ENCODE measurements around the gene DNAH11.
"Not testable (repeated sequence)": the region's sequence is repeated elsewhere in the genome, so short reads cannot be mapped to it uniquely, and the experiment has no call there.

DNAH11 gene, protein sequence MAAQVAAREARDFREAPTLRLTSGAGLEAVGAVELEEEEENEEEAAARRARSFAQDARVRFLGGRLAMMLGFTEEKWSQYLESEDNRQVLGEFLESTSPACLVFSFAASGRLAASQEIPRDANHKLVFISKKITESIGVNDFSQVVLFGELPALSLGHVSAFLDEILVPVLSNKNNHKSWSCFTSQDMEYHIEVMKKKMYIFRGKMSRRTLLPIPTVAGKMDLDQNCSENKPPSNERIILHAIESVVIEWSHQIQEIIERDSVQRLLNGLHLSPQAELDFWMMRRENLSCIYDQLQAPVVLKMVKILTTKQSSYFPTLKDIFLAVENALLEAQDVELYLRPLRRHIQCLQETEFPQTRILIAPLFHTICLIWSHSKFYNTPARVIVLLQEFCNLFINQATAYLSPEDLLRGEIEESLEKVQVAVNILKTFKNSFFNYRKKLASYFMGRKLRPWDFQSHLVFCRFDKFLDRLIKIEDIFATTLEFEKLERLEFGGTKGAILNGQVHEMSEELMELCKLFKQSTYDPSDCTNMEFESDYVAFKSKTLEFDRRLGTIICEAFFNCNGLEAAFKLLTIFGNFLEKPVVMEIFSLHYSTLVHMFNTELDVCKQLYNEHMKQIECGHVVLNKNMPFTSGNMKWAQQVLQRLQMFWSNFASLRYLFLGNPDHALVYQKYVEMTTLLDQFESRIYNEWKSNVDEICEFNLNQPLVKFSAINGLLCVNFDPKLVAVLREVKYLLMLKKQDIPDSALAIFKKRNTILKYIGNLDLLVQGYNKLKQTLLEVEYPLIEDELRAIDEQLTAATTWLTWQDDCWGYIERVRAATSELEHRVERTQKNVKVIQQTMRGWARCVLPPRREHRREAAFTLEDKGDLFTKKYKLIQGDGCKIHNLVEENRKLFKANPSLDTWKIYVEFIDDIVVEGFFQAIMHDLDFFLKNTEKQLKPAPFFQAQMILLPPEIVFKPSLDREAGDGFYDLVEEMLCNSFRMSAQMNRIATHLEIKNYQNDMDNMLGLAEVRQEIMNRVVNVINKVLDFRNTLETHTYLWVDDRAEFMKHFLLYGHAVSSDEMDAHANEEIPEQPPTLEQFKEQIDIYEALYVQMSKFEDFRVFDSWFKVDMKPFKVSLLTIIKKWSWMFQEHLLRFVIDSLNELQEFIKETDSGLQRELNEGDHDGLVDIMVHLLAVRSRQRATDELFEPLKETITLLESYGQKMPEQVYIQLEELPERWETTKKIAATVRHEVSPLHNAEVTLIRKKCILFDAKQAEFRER (N-terminal part only)

DNA sequence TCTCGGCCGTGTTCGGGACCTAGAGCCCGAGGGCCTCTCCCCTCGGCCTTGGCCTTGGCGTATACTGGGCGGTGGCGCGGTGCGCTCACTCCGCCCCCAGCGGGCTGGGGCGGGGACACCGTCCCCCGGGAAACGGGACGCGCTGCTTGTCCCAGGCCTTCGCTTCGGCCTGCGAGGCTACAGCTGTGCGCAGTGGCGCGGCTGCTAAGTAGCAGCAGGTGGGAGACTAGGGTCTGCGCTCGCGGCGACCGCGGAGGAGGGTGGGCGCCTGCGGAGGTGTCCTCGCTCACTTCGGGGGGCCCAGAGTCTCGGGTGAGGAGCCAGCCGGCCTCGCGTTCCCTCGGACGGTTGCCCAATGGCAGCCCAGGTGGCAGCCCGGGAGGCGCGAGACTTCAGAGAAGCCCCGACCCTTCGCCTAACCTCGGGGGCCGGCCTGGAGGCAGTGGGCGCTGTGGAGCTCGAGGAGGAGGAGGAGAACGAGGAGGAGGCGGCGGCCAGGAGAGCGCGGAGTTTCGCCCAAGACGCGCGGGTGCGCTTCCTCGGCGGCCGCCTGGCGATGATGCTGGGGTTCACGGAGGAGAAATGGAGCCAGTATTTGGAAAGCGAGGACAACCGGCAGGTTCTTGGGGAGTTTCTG lies at the start of gene DNAH11:
DNAH11 (plus strand) TSS at position 149 of the 637 bp plus-strand sequence; CDS start at position 356, 207 bp downstream.
- DNase-seq, result no peak

DNA sequence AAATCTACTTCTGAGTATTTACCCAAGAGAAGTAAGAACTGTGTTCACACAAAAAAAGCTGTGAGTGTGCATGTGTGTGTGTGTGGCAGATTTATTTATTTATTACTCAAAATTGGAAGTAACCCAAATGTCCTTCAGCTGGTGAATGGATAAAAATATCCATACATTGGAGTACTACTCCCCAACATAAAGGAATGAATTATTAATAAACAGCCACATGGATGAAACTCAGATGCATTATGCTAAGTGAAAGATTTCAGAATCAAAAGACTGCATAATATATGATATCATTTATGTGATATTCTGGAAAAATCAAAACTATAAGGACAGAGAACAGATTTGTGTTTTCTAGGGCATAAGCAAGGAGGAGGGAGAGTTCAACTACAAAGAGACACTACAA lies 47.1 kb upstream of the DNAH11 start:
- no peak for DNase-seq

- no peak for DNase-seq
These were observed 45.8 kb upstream of the DNAH11 start for GRCh38 chr7:21497072-21497471.

DNA sequence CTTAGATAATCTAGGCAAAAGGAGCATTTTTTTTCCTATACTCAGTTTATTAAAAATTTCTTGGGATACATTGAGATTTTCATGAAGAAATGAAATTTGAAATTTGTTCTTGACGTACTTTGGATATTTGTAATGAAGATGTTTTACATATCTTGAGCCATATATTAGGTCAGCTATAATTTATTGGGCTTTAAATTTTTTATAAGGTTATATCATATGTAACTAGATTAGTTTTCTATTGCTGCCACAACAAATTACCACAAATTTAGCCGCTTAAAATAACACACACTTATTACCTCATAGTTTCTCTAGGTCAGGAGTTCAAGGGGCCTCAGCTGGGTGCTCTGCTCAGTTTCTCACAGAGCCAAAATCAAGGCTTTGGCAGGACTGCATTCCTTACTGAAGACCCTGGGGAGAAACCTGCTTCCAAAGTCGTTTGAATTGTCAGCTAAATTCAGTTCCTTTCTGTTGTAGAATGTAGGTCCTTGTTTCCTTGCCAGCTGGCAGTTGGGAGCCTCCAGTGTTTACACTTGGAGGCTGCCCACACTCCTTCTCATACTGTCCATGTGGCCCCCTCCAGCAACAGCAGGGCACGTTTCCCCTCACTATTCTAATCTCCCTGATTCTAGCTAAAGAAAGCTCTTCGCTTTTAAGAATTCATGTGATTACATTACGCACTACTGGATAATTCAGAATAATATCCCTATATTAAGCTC lies 42.6 kb upstream of the DNAH11 start:
- no peak for DNase-seq

GRCh38 chr7:21504021-21504420 lies 38.8 kb upstream of the DNAH11 start:
- DNase-seq, result no peak

DNA sequence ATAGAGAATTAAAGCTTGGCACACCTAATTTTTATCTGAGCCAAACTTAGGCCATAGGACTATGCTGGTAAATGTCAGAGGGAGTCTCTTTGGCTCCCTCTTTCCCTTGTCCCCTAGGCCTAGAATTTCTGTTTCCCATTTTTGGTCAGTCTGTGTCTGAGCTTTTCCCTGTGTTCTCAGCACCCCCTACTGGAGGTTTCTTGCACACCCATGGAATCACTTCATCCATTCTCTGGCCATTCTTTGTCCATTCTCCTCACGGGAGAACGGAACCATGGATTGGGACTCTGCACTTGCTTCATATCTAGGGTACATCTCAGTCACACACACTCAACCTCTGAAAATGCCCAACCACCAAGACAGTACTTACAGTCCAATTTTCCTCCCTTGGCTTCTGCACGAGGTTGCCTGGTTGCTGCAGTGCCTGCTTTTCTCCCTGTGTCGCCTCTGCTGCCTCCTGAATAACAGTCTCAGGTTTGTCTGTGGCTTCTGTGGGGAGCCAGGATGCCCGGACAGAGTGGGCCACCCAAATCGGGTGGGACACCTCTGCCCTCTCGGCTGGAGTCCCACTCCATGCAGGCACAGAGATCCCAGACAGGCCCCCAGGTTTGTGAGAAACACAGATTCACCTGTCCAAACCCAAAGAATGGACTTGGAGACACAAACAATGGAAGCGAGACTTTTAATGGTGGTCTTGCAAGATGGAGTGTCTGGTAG lies 35.1 kb upstream of the DNAH11 start:
- peak; percentile 23 for DNase-seq

DNA sequence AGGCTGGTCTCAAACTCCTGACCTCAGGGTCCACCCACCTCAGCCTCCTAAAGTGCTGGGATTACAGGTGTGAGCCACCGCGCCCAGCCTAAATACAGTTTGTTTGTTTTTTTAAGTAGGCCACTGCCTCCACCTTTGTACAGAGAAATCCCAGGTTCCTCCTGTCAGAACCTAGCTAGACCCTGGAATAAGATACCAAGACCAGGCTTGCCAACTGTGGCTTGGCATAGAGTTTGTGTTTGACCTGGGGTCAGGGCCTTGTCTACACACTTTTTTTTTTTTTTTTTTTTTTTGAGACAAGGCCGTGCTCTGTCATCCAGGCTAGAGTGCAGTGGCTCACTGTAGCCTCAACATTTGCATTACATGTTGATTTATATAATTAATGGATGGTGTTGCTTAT lies 34.3 kb upstream of the DNAH11 start:
- no peak for DNase-seq

DNA sequence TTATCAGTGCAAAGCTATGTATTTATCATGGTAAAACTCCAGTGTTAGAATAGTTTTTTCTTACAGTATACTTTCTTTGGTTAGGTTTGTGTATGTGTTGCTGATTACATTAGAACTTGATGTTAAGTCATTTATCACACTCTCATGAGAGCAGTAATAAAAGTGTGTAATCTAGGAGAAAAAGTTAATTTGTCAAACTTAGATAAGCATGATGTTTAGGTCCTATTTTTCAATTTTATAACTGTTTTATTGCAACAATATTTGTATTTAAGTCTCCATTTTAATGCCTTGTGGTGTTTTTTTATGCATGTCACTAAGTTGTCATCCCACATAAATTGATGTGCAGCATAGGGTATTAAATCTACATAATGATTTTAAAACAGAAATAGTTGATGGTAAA lies 28.8 kb upstream of the DNAH11 start:
- no peak for DNase-seq

DNA sequence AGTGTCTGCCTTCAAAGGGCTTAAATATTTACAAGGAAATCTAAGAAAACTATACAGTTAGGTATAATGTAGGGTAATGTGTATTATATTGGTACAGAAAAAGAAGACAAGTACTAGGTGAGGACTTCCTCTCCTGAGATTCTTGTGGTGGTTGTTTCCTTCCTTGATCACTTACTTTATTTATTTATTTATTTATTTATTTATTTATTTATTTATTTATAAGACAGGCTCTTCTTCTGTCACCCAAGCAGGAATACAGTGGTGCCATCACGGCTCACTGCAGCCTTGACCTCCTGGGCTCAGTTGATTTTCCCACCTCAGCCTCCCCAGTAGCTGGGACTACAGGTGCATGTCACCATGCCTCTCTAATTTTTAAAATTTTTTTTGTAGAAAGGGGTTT lies 18.2 kb upstream of the DNAH11 start:
- no peak for DNase-seq

GRCh38 chr7:21526007-21526406 lies 16.8 kb upstream of the DNAH11 start:
- no peak for DNase-seq

DNA sequence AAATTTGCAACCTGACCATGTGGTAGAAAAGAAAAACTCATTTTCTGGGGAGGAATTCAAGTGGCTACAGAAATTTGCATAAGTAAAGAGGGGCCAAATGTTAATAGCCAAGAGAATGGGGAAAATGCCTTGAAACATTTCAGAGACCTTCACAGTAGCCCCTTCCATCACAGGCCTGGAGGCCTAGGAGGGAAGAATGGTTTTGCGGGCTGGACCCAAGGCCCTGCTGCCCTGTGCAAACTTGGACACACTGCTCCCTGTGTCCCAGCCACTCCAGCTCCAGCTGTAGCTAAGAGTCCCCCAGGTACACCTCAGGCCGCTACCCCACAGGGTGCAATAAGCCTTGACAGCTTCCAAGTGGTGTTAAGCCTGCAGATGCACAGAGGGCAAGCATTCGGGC lies 16.4 kb upstream of the DNAH11 start:
- DNase-seq, result no peak

- not testable (repeated sequence) for DNase-seq
These were observed 10.4 kb upstream of the DNAH11 start for GRCh38 chr7:21532485-21532884.

DNA sequence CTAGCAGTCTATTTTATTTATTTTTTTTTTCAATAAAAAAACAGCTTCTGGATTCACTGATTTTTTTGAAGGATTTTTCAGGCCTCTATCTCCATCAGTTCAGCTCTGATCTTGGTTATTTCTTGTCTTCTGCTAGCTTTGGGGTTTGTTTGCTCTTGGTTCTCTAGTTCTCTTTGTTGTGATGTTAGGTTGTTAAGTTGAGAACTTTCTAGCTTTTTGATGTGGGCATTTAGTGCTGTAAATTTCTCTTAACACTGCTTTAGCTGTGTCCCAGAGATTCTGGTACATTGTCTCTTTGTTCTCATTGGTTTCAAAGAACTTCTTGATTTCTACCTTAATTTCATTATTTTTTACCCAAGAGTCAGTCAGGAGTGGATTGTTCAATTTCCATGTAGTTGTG lies 9.2 kb upstream of the DNAH11 start:
- DNase-seq, result not testable (repeated sequence)

- not testable (repeated sequence) for DNase-seq
These were observed 6.3 kb upstream of the DNAH11 start for GRCh38 chr7:21536445-21537118.

- DNase-seq, result no peak
These were observed 3.8 kb upstream of the DNAH11 start for GRCh38 chr7:21538936-21539495.

DNA sequence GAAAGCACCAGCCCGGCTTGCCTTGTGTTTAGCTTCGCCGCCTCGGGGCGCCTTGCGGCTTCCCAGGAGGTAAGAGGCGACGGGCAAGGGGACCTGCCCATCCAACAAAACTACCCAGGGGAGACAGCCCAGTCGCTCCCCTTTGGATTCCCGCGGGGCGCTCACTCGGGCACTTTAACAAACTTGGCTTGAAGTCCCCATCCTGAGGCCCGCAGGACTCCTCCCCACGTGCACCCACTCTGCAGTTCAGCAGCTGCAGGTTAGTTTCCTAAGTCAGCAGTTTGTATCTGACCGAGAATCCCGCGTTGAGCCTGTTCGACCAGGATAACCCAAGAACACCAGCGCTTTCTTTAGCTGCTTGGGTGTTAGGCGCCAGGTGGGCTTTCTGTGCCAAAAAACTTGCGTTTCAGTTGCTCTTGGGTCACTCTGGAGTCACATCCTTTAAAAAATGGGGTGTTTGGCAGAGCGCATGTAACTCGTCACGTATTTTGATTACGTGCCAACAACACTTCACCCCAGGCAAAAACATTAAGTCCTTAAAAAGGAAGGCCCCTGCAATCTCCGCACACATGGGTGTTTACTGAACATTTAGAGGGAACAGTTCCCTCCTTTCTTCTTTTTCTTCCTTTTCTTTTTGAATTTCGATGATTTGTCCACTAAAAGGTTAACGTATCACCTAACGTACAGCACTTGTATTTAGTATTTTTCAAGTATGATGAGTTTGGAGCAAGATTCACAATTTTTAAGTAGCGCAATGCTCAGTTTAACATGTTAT lies 876 bp downstream of the DNAH11 start:
- DNase-seq, result no peak

DNA sequence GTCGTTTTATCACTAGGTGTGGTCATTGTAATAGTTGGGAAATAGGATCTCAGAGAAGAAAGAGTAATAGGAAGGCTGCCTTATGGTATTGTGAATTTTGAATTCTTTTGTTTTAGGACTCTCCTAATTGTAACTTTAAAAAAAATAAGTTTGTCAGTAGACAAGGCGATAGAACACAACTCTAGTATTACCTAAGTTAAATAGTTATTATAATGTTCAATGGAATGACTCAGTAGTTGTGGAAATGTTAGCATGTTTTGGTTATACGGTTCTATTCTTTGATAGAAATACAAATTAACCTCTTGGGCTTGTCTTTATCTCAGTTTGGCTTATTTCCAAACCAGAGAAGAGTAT lies 1.4 kb downstream of the DNAH11 start:
- no peak for DNase-seq

DNA sequence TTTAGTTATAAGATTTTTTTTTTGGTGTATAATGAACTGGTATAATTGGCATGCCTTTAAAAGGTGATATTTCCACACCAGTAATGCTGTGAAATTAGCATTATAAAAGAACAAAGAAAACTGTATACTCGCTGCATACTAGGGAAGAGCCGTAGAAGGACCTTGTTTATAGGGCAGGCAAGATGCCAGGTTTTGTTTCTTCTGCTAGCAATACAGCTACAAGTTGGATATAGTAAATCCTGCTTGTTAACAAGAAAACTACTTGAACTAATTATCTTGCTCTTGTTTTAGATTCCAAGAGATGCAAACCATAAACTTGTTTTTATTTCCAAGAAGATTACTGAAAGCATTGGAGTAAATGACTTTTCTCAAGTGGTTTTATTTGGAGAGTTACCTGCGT lies 1.9 kb downstream of the DNAH11 start:
- DNase-seq, result no peak

DNA sequence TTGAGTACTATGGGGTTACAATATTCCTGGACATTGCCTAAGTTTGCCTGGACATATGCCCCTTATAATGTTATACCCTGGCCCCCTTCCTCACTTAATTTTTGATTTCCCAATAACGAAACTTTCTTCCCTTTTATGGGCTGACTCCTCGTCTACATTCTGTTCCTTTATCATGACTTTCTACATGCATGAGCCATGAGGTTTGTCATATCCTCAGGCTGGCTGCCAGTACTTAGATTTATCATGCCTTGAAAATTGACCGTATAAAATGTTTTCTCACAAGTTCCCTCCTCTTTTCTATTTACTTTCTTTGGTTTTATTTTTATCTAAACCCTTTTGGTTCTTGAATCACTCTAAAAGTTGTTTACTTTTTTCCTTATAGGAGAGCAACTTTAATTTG lies 4.7 kb downstream of the DNAH11 start:
- DNase-seq, result no peak

DNA sequence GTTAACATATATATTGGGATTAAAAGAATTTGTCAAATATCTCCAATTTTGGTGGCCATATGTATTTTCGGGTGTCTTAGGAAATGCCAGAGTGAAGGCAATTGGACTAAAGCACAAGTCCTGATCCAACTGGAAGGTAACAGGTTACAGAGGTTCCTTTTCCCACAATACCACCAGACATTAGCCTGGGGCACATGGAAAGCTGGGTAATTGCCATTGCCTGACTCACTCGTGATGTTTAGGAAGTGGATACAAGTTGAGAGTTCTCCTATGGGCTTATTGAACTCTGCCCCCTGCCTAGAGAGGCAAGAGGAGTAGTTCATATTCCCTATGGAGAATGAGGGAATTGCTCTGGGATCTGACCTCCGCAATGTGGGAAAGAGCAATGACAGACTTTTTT lies 5.7 kb downstream of the DNAH11 start:
- DNase-seq, result no peak

Data from HCEC 1CT (cell line).